Esophagus muscularis mucosa (tissue), 4 donors: ENCODE data around the gene ADCY9. TPM values are rescaled to one million over a fixed set of nuclear protein-coding genes. Genes with fewer than 3 reads are reported as not detected.

ENCODE experiments used
- DNase-seq: peaks from one replicate; pipeline ENCODE4 v3.0.0-alpha.2; 2017; ENCODE audit errors: extremely low spot score
- H3K27ac ChIP-seq, 4 donors: fragments of 200-600 bp; sonication (generic); replicated peaks in 1 of 4; 1 replicate in 3 of 4; 2 replicates in 1 of 4; pipeline ENCODE4 v1.5.1; 2016 to 2019; ENCODE audit warnings: mild to moderate bottlenecking in 1 of 4
- H3K27me3 ChIP-seq, 4 donors: fragments of 200-600 bp; sonication (generic); one replicate each; pipeline versions ENCODE4 v1.5.1 to v1.6.0; 2016 to 2019
- H3K36me3 ChIP-seq, 4 donors: fragments of 200-600 bp; sonication (generic); one replicate each; pipeline ENCODE4 v1.5.1; 2016 to 2019
- H3K4me1 ChIP-seq, 4 donors: fragments of 200-600 bp; sonication (generic); one replicate each; pipeline ENCODE4 v1.5.1; 2016 to 2019
- H3K4me3 ChIP-seq, 4 donors: fragments of 200-600 bp; sonication (generic); 1 replicate in 2 of 4; 2 replicates in 2 of 4; pipeline ENCODE4 v1.5.1; 2016 to 2019; ENCODE audit warnings: mild to moderate bottlenecking in 4 of 4, moderate library complexity in 1 of 4
- H3K9me3 ChIP-seq, 4 donors: fragments of 200-600 bp; sonication (generic); 1 replicate in 3 of 4; 2 replicates in 1 of 4; pipeline ENCODE4 v1.5.1; 2016 to 2019
- EP300 ChIP-seq: sonication (generic); formaldehyde crosslinking; IDR thresholded peaks from one replicate; pipeline ENCODE4 v1.6.1; 2017; ENCODE audit warnings: antibody characterized with exemption
- POLR2A ChIP-seq: fragments of 450-650 bp; IDR thresholded peaks from one replicate; pipeline ENCODE4 v1.6.1; 2017; ENCODE audit warnings: antibody characterized with exemption, moderate library complexity, mild to moderate bottlenecking, low read depth
- POLR2AphosphoS5 ChIP-seq, 2 donors: sonication (generic); formaldehyde crosslinking; IDR thresholded peaks; one replicate each; pipeline ENCODE4 v1.6.1; 2017; ENCODE audit warnings: antibody characterized with exemption in 2 of 2
- WGBS: methylation state at CpG from one replicate; pipeline ENCODE4 v1.1.5; 2018; 5-methylcytosine and 5-hydroxymethylcytosine counted together
- intact Hi-C: fragments of 100-400 bp; cut with DNase I; formaldehyde crosslinking; loops from one replicate; pipeline ENCODE4 v1.15.1; 2023
- total RNA-seq, 4 donors: library from RNA; depleted of rRNA; stranded (reverse); fragments of >200 nt; gene quantifications; one replicate each; pipeline versions ENCODE4 v1.1.0 to v1.2.1, GENCODE V29; 2016
- TF ChIP-seq, protein P1 (sequence below), 3 experiments: fragments of 200-600 bp in 2 of 3; fragments of 450-650 bp in 1 of 3; sonication (generic) in 2 of 3; IDR thresholded peaks; one replicate each; pipeline ENCODE4 v1.5.1; 2017 to 2019; ENCODE audit warnings: antibody characterized with exemption in 3 of 3, mild to moderate bottlenecking in 2 of 3, moderate library complexity in 1 of 3

ADCY9 gene
- total RNA-seq, 4 donors from 2014 or later = 35.8 to 72.9 (median 55.7) TPM

DNA sequence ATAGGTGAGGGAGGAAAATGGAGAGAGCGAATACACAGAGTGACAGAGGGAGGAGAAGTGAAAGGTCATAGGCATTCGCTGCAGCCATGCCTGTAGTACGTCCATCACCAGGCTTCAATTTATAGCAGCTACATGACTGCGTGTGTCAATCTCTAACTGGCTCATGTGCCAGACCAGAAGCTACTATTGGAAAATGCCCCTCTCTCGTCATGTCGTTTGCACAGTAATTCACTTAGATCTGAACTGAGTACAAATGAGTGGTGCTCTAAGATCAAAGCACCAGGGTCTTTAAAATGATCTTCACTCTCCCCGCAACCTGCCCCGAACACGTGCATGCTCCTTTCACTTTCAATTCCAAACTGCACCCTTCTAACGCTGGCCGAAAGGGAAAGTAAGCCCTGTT lies 51.3 kb downstream of the ADCY9 start:
- H3K4me3 ChIP-seq = no peak overlapping the region
- 89% methylated on average over 11 of the region's 11 CpGs for WGBS
- DNase-seq = no peak
- no peaks in the 10 kb centered on the region for H3K27me3 ChIP-seq
- peaks cover 0 to 34% (median 12%) of the 10 kb centered on the region in 4 donors for H3K9me3 ChIP-seq
- H3K36me3 ChIP-seq = no peaks in the 10 kb centered on the region
- intact Hi-C loops = no loop called here
- H3K27ac ChIP-seq = no peak overlapping the region
- no peak for TF ChIP-seq EP300
- TF ChIP-seq POLR2AphosphoS5 (IDR thresholded peaks at IDR 0.05) = no peak
- no peak for TF ChIP-seq POLR2A
- TF ChIP-seq, protein P1, sequence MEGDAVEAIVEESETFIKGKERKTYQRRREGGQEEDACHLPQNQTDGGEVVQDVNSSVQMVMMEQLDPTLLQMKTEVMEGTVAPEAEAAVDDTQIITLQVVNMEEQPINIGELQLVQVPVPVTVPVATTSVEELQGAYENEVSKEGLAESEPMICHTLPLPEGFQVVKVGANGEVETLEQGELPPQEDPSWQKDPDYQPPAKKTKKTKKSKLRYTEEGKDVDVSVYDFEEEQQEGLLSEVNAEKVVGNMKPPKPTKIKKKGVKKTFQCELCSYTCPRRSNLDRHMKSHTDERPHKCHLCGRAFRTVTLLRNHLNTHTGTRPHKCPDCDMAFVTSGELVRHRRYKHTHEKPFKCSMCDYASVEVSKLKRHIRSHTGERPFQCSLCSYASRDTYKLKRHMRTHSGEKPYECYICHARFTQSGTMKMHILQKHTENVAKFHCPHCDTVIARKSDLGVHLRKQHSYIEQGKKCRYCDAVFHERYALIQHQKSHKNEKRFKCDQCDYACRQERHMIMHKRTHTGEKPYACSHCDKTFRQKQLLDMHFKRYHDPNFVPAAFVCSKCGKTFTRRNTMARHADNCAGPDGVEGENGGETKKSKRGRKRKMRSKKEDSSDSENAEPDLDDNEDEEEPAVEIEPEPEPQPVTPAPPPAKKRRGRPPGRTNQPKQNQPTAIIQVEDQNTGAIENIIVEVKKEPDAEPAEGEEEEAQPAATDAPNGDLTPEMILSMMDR (IDR thresholded peaks at IDR 0.05) = no peak
- H3K4me1 ChIP-seq = no peaks in the 10 kb centered on the region

DNA sequence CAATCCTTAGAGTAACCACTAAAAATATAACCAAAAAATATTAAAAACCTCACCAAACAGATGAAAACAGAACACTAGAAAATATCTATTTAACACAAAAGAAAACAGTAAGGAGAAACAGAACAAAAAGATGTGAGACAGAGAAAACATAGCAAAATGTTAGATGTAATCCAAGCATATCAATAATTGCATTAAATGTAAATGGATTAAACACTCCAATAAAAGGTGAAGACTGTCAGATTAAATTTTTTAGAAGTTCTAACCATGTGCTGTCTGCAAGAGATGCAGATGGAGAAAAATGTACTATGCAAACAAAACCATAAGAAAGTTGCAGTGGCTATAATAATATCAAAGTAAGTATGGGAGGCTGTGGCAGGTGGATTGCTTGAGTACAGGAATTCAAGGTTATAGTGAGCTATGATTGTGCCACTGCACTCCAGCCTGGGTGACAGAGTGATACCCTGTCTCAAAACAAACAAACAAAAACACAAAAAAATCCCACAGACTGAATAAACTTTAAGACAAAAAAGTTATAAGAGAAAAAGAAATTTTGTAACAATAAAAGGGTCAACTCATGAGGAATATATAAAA lies 53.9 kb downstream of the ADCY9 start:
- no peaks in the 10 kb centered on the region for H3K4me1 ChIP-seq
- no peaks in the 10 kb centered on the region for H3K27me3 ChIP-seq
- H3K9me3 ChIP-seq = peaks cover 0 to 34% (median 12%) of the 10 kb centered on the region in 4 donors
- no peak overlapping the region for H3K27ac ChIP-seq
- no peak for DNase-seq
- H3K4me3 ChIP-seq = no peak overlapping the region
- no peak for TF ChIP-seq POLR2AphosphoS5 (IDR thresholded peaks at IDR 0.05)
- TF ChIP-seq EP300 = no peak
- TF ChIP-seq, protein P1 (IDR thresholded peaks at IDR 0.05) = no peak
- TF ChIP-seq POLR2A = no peak
- intact Hi-C loops = no loop called here
- H3K36me3 ChIP-seq = no peaks in the 10 kb centered on the region

- Histone ChIP-seq H3K4me3 (no peak overlapping the region), H3K9me3 (peaks cover 0 to 34% (median 12%) of the 10 kb centered on the region in 4 donors), H3K27ac (no peak overlapping the region), H3K36me3 (no peaks in the 10 kb centered on the region), H3K27me3 (no peaks in the 10 kb centered on the region), H3K4me1 (no peaks in the 10 kb centered on the region)
- intact Hi-C loops = no loop called here
- TF ChIP-seq POLR2A (no peak), EP300 (no peak)
- no peak for DNase-seq
Measured at GRCh38 chr16:4060823-4061222, 55.4 kb downstream of the ADCY9 start.

DNA sequence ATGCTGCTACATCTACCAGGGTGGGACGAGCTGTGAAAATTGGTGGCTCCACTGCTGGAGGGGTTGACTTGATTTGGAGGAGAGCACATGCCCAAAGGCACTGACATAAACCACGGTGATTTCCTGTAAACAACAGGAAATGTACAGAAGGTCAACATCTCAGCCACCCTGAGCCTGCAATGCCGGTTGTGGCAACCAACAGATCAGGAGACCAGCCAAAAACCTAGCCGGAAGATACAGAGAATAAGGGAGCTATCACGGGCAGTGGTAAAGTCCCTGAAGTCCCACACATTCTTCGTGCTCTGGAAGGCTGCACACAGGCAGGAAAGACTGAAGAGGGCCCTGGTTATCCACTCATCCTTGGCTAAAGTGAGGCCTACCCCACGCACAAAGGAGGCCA lies 56.2 kb downstream of the ADCY9 start:
- Histone ChIP-seq H3K9me3 (peaks cover 0 to 34% (median 12%) of the 10 kb centered on the region in 4 donors), H3K4me3 (no peak overlapping the region), H3K4me1 (peaks cover 0 to under 1% (median 0%) of the 10 kb centered on the region in 4 donors), H3K27me3 (no peaks in the 10 kb centered on the region), H3K36me3 (no peaks in the 10 kb centered on the region), H3K27ac (no peak overlapping the region)
- 64% methylated on average over 7 of the region's 7 CpGs for WGBS
- DNase-seq = no peak
- TF ChIP-seq POLR2AphosphoS5 (IDR thresholded peaks at IDR 0.05) (no peak), POLR2A (no peak), EP300 (no peak)
- TF ChIP-seq, protein P1 (IDR thresholded peaks at IDR 0.05) = no peak
- intact Hi-C loops = no loop called here

DNA sequence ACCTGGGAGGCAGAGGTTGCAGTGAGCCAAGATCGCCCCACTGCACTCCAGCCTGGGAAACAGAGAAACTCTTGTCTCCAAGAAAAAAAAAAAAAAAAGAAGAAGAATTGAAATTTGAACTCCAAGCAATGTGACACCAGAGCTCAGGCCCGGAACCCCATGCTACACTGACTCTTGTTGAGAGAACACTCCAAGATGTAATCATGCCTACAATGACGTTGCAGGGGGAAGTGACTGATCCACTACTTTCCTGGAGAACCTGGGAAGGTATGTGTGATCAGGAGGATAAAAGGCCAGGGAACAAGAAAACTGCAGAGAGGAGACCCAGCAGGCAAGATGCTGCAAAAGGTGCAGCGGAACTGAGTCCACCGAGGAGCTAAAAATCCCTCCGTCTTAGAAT lies 57.9 kb downstream of the ADCY9 start:
- H3K27me3 ChIP-seq = no peaks in the 10 kb centered on the region
- H3K9me3 ChIP-seq = peaks cover 0 to 30% (median 12%) of the 10 kb centered on the region in 4 donors
- peaks cover 10 to 17% (median 16%) of the 10 kb centered on the region in 4 donors for H3K4me1 ChIP-seq
- H3K4me3 ChIP-seq = no peak overlapping the region
- H3K27ac ChIP-seq = no peak overlapping the region
- WGBS = 82% methylated on average over 6 of the region's 6 CpGs
- intact Hi-C loops = loop anchor here (10.0 kb wide), 1 partner anchor 56 kb away; the partner anchor contains the start of gene ADCY9
- no peak for DNase-seq
- no peaks in the 10 kb centered on the region for H3K36me3 ChIP-seq
- TF ChIP-seq EP300 = no peak
- no peak for TF ChIP-seq POLR2A
- TF ChIP-seq, protein P1 (IDR thresholded peaks at IDR 0.05) = no peak
- no peak for TF ChIP-seq POLR2AphosphoS5 (IDR thresholded peaks at IDR 0.05)
